Measurements from ENCODE around the gene IGLL1.

The IGLL1 gene

GRCh38 chr22:23531283-23531956, 48.7 kb downstream of the IGLL1 start:
- Histone ChIP-seq H3K27me3 (ENCODE audit: control insufficient read depth, insufficient read depth, low read length) (peaks cover 17% of the 10 kb centered on the region), H3K4me1 (ENCODE audit: control insufficient read depth, insufficient read depth, low read length) (no peaks in the 10 kb centered on the region), H3K9me3 (replicated peaks; ENCODE audit: low read length) (no peaks in the 10 kb centered on the region), H3K4me2 (ENCODE audit: low read length) (no peak overlapping the region), H3K4me3 (ENCODE audit: low read length) (no peak overlapping the region), H3K36me3 (ENCODE audit: insufficient read depth, low read length) (no peaks in the 10 kb centered on the region), H3K9ac (ENCODE audit: low read depth, low read length) (no peak overlapping the region)

- Histone ChIP-seq H3K4me3 (ENCODE audit: low read length) (no peak overlapping the region), H3K27me3 (ENCODE audit: control insufficient read depth, insufficient read depth, low read length) (peaks cover 17% of the 10 kb centered on the region), H3K9me3 (replicated peaks; ENCODE audit: low read length) (no peaks in the 10 kb centered on the region)
Observed at GRCh38 chr22:23530766-23531282, 49.3 kb downstream of the IGLL1 start.

GRCh38 chr22:23530106-23530505, 50.0 kb downstream of the IGLL1 start:
- Histone ChIP-seq H3K4me1 (ENCODE audit: control insufficient read depth, insufficient read depth, low read length) (no peaks in the 10 kb centered on the region), H3K4me2 (ENCODE audit: low read length) (no peak overlapping the region), H3K27me3 (ENCODE audit: control insufficient read depth, insufficient read depth, low read length) (peaks cover 17% of the 10 kb centered on the region), H3K9me3 (replicated peaks; ENCODE audit: low read length) (no peaks in the 10 kb centered on the region), H3K4me3 (ENCODE audit: low read length) (no peak overlapping the region), H3K9ac (ENCODE audit: low read depth, low read length) (no peak overlapping the region), H3K36me3 (ENCODE audit: insufficient read depth, low read length) (no peaks in the 10 kb centered on the region)

More at GRCh38 chr22:23530766-23531282, 49.3 kb downstream of the IGLL1 start:
- H3K4me1 ChIP-seq (ENCODE audit: control insufficient read depth, insufficient read depth, low read length), result no peaks in the 10 kb centered on the region
- H3K4me2 ChIP-seq (ENCODE audit: low read length), result no peak overlapping the region
- H3K36me3 ChIP-seq (ENCODE audit: insufficient read depth, low read length), result no peaks in the 10 kb centered on the region
- no peak overlapping the region for H3K9ac ChIP-seq (ENCODE audit: low read depth, low read length)

- Histone ChIP-seq H3K9me3 (replicated peaks; ENCODE audit: low read length) (no peaks in the 10 kb centered on the region), H3K36me3 (ENCODE audit: insufficient read depth, low read length) (no peaks in the 10 kb centered on the region), H3K9ac (ENCODE audit: low read depth, low read length) (no peak overlapping the region), H3K4me3 (ENCODE audit: low read length) (no peak overlapping the region), H3K4me2 (ENCODE audit: low read length) (no peak overlapping the region), H3K27me3 (ENCODE audit: control insufficient read depth, insufficient read depth, low read length) (peaks cover 17% of the 10 kb centered on the region), H3K4me1 (ENCODE audit: control insufficient read depth, insufficient read depth, low read length) (no peaks in the 10 kb centered on the region)
Observed at GRCh38 chr22:23529166-23530103, 50.7 kb downstream of the IGLL1 start.

- Histone ChIP-seq H3K36me3 (ENCODE audit: insufficient read depth, low read length) (no peaks in the 10 kb centered on the region), H3K9me3 (replicated peaks; ENCODE audit: low read length) (no peaks in the 10 kb centered on the region), H3K9ac (ENCODE audit: low read depth, low read length) (no peak overlapping the region), H3K4me2 (ENCODE audit: low read length) (no peak overlapping the region), H3K27me3 (ENCODE audit: control insufficient read depth, insufficient read depth, low read length) (peaks cover 17% of the 10 kb centered on the region), H3K4me3 (ENCODE audit: low read length) (no peak overlapping the region), H3K4me1 (ENCODE audit: control insufficient read depth, insufficient read depth, low read length) (no peaks in the 10 kb centered on the region)
Observed at GRCh38 chr22:23527971-23528740, 51.9 kb downstream of the IGLL1 start.

- H3K4me3 ChIP-seq (ENCODE audit: low read length), result no peak overlapping the region
- no peaks in the 10 kb centered on the region for H3K9me3 ChIP-seq (replicated peaks; ENCODE audit: low read length)
- H3K36me3 ChIP-seq (ENCODE audit: insufficient read depth, low read length), result no peaks in the 10 kb centered on the region
- no peak overlapping the region for H3K9ac ChIP-seq (ENCODE audit: low read depth, low read length)
- peaks cover 7% of the 10 kb centered on the region for H3K4me1 ChIP-seq (ENCODE audit: control insufficient read depth, insufficient read depth, low read length)
- H3K4me2 ChIP-seq (ENCODE audit: low read length), result no peak overlapping the region
- peaks cover 9% of the 10 kb centered on the region for H3K27me3 ChIP-seq (ENCODE audit: control insufficient read depth, insufficient read depth, low read length)
Observed at GRCh38 chr22:23526596-23527316, 53.3 kb downstream of the IGLL1 start.

GRCh38 chr22:23525510-23525909, 54.6 kb downstream of the IGLL1 start:
- no peaks in the 10 kb centered on the region for H3K9me3 ChIP-seq (replicated peaks; ENCODE audit: low read length)
- H3K4me1 ChIP-seq (ENCODE audit: control insufficient read depth, insufficient read depth, low read length), result peaks cover 19% of the 10 kb centered on the region
- H3K36me3 ChIP-seq (ENCODE audit: insufficient read depth, low read length), result no peaks in the 10 kb centered on the region
- H3K27me3 ChIP-seq (ENCODE audit: control insufficient read depth, insufficient read depth, low read length), result peaks cover 4% of the 10 kb centered on the region
- H3K4me3 ChIP-seq (ENCODE audit: low read length), result no peak overlapping the region
- no peak overlapping the region for H3K4me2 ChIP-seq (ENCODE audit: low read length)
- H3K9ac ChIP-seq (ENCODE audit: low read depth, low read length), result no peak overlapping the region

- Histone ChIP-seq H3K27me3 (ENCODE audit: control insufficient read depth, insufficient read depth, low read length) (peaks cover 4% of the 10 kb centered on the region), H3K9me3 (replicated peaks; ENCODE audit: low read length) (no peaks in the 10 kb centered on the region), H3K9ac (ENCODE audit: low read depth, low read length) (no peak overlapping the region)
Observed at GRCh38 chr22:23524226-23524625, 55.9 kb downstream of the IGLL1 start.

GRCh38 chr22:23523713-23524112, 56.4 kb downstream of the IGLL1 start:
- Histone ChIP-seq H3K27me3 (ENCODE audit: control insufficient read depth, insufficient read depth, low read length) (peaks cover 4% of the 10 kb centered on the region), H3K4me1 (ENCODE audit: control insufficient read depth, insufficient read depth, low read length) (peaks cover 19% of the 10 kb centered on the region), H3K4me3 (ENCODE audit: low read length) (no peak overlapping the region), H3K36me3 (ENCODE audit: insufficient read depth, low read length) (no peaks in the 10 kb centered on the region), H3K9me3 (replicated peaks; ENCODE audit: low read length) (no peaks in the 10 kb centered on the region), H3K4me2 (ENCODE audit: low read length) (no peak overlapping the region), H3K9ac (ENCODE audit: low read depth, low read length) (no peak overlapping the region)

More at GRCh38 chr22:23524226-23524625, 55.9 kb downstream of the IGLL1 start:
- peaks cover 19% of the 10 kb centered on the region for H3K4me1 ChIP-seq (ENCODE audit: control insufficient read depth, insufficient read depth, low read length)
- no peaks in the 10 kb centered on the region for H3K36me3 ChIP-seq (ENCODE audit: insufficient read depth, low read length)
- no peak overlapping the region for H3K4me2 ChIP-seq (ENCODE audit: low read length)
- no peak overlapping the region for H3K4me3 ChIP-seq (ENCODE audit: low read length)

Measured in skeletal muscle satellite cell (primary cell).